MM.1S (cell line): ENCODE measurements around the gene NXPH2.

Experiments used
- CTCF ChIP-seq: fragments of 300-600 bp; sonication (generic); IDR thresholded peaks from 2 replicates; pipeline ENCODE4 v1.5.1; 2016; ENCODE audit warnings: antibody characterized with exemption, low read length, mixed read lengths
- EZH2 ChIP-seq: fragments of 300-600 bp; sonication (generic); optimal IDR thresholded peaks from 2 replicates; pipeline ENCODE3; 2017; ENCODE audit warnings: low read depth, mild to moderate bottlenecking, antibody characterized with exemption, low read length, mixed read lengths

- TF ChIP-seq CTCF, result no peak
- TF ChIP-seq EZH2, result no peak
Measured at GRCh38 chr2:138818556-138818955, 38.4 kb upstream of the NXPH2 start.
